Muscle layer of colon (tissue), 2 donors: ENCODE measurements around the gene PMPCB.
A peak's percentile ranks its signal among the peaks of the same experiment; 100 is the strongest.
"Not testable (repeated sequence)": the region's sequence is repeated elsewhere in the genome, so short reads cannot be mapped to it uniquely, and the experiment has no call there.

Experiments
- H3K27ac ChIP-seq: one replicate; pipeline ENCODE4 v1.7.0; 2013; ENCODE audit warnings: low read depth, mild to moderate bottlenecking, low read length, moderate library complexity
- H3K27me3 ChIP-seq, 2 donors: one replicate each; pipeline ENCODE4 v1.7.0; 2013; ENCODE audit warnings: low read length in 2 of 2, mild to moderate bottlenecking in 2 of 2; ENCODE audit not compliant: insufficient read depth in 2 of 2, control insufficient read depth in 1 of 2
- H3K36me3 ChIP-seq: one replicate; pipeline ENCODE4 v1.7.0; 2013; ENCODE audit warnings: mild to moderate bottlenecking, low read length; ENCODE audit not compliant: insufficient read depth
- H3K4me1 ChIP-seq: one replicate; pipeline ENCODE4 v1.7.0; 2013; ENCODE audit warnings: mild to moderate bottlenecking, low read length; ENCODE audit not compliant: insufficient read depth
- H3K4me3 ChIP-seq, 2 donors: one replicate each; pipeline ENCODE4 v1.7.0; 2013; ENCODE audit warnings: low read length in 2 of 2, low read depth in 1 of 2, mild to moderate bottlenecking in 1 of 2, moderate library complexity in 1 of 2
- H3K9ac ChIP-seq: one replicate; pipeline ENCODE4 v1.7.0; 2013; ENCODE audit warnings: low read length
- H3K9me3 ChIP-seq: one replicate; pipeline ENCODE4 v1.7.0; 2013; ENCODE audit warnings: mild to moderate bottlenecking, low read length
- donor health status: abdominal sarcoma.
- donor health status: Adenocarcinoma of cecum.

Gene PMPCB, protein sequence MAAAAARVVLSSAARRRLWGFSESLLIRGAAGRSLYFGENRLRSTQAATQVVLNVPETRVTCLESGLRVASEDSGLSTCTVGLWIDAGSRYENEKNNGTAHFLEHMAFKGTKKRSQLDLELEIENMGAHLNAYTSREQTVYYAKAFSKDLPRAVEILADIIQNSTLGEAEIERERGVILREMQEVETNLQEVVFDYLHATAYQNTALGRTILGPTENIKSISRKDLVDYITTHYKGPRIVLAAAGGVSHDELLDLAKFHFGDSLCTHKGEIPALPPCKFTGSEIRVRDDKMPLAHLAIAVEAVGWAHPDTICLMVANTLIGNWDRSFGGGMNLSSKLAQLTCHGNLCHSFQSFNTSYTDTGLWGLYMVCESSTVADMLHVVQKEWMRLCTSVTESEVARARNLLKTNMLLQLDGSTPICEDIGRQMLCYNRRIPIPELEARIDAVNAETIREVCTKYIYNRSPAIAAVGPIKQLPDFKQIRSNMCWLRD

GRCh38 chr7:103296901-103297836, at the start of gene PMPCB:
PMPCB (plus strand) TSS chr7:103297435; CDS start chr7:103297460, 25 bp downstream.
- H3K9ac ChIP-seq: peak within 1 kb of the TSS; percentile 49
- H3K36me3 ChIP-seq: peaks cover 29% of the 10 kb centered on the region
- no peaks in the 10 kb centered on the region for H3K27me3 ChIP-seq
- H3K4me1 ChIP-seq: peaks cover 11% of the 10 kb centered on the region
- peak within 1 kb of the TSS; percentile 83 for H3K27ac ChIP-seq
- no peaks in the 10 kb centered on the region for H3K9me3 ChIP-seq
- peak within 1 kb of the TSS; percentile 74 to 99 for H3K4me3 ChIP-seq

- H3K9me3 ChIP-seq: not testable (repeated sequence)
Observed at GRCh38 chr7:103253699-103254506, 43.3 kb upstream of the PMPCB start.

GRCh38 chr7:103264054-103264453, 33.2 kb upstream of the PMPCB start:
- H3K36me3 ChIP-seq, H3K27me3 ChIP-seq, H3K9me3 ChIP-seq, H3K4me3 ChIP-seq, H3K27ac ChIP-seq, H3K4me1 ChIP-seq, H3K9ac ChIP-seq: not testable (repeated sequence)

More at GRCh38 chr7:103253699-103254506, 43.3 kb upstream of the PMPCB start:
- not testable (repeated sequence) for H3K4me3 ChIP-seq, H3K27ac ChIP-seq, H3K36me3 ChIP-seq, H3K4me1 ChIP-seq, H3K9ac ChIP-seq, H3K27me3 ChIP-seq

GRCh38 chr7:103266229-103266628, 31.0 kb upstream of the PMPCB start:
- not testable (repeated sequence) for H3K27me3 ChIP-seq, H3K4me3 ChIP-seq, H3K9me3 ChIP-seq, H3K4me1 ChIP-seq, H3K36me3 ChIP-seq, H3K9ac ChIP-seq, H3K27ac ChIP-seq

- not testable (repeated sequence) for H3K9me3 ChIP-seq, H3K9ac ChIP-seq, H3K36me3 ChIP-seq, H3K4me1 ChIP-seq, H3K27me3 ChIP-seq, H3K27ac ChIP-seq, H3K4me3 ChIP-seq
Observed at GRCh38 chr7:103273374-103273773, 23.9 kb upstream of the PMPCB start.

DNA sequence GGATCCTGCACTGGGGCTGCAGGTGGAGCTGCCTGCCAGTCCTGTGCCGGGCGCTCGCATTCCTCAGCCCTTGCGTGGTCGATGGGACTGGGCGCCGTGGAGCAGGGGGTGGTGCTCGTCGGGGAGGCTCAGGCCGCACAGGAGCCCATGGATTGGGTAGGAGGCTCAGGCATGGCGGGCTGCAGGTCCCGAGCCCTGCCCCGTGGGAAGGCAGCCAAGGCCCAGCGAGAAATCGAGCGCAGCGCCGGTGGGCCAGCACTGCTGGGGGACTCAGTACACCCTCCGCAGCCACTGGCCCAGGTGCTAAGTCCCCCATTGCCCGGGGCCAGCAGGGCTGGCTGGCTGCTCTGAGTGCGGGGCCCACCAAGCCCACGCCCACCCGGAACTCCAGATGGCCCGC, 22.4 kb upstream of the PMPCB start:
- not testable (repeated sequence) for H3K9me3 ChIP-seq, H3K9ac ChIP-seq, H3K36me3 ChIP-seq, H3K27me3 ChIP-seq, H3K4me1 ChIP-seq, H3K27ac ChIP-seq, H3K4me3 ChIP-seq

DNA sequence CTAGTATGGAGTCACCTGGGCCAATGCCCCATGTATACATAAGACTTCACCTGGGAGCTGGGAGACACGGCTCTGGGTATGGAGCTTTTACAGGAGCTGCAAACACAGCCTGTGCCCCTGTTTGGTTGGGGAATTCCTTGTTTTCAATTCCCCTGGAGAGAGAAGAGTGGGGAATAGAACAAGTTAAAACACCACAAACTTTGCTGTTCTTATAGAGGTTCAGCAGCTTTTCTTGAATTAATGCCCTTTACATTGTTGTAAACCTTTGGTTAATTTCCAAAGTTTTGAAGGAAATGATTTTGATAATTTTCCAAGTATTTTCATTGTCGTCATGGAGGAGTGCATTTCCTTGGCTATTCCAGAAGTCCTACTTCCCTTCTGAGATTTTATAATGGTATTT, 19.0 kb upstream of the PMPCB start:
- H3K27ac ChIP-seq, H3K9me3 ChIP-seq, H3K9ac ChIP-seq, H3K4me1 ChIP-seq, H3K4me3 ChIP-seq, H3K36me3 ChIP-seq, H3K27me3 ChIP-seq: not testable (repeated sequence)

DNA sequence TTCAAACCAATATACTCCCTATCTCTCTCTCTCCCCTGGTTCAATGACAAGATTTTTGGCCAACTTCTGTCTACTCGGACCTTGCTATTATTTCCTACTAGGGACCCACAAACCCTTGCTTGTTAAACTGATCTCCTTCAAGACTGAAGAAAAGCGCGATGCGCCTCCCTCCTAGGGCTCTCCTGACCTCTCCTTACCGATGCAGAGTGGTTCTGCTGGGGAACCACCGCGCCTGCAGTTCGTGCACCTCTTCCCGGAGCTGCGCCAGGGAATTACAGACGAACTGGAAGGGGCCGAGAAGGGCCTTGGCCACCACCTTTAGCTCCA, 17.6 kb upstream of the PMPCB start:
- not testable (repeated sequence) for H3K27me3 ChIP-seq, H3K9ac ChIP-seq, H3K27ac ChIP-seq, H3K9me3 ChIP-seq, H3K4me1 ChIP-seq, H3K36me3 ChIP-seq
- H3K4me3 ChIP-seq: peak overlapping the region; percentile 40 to 58

DNA sequence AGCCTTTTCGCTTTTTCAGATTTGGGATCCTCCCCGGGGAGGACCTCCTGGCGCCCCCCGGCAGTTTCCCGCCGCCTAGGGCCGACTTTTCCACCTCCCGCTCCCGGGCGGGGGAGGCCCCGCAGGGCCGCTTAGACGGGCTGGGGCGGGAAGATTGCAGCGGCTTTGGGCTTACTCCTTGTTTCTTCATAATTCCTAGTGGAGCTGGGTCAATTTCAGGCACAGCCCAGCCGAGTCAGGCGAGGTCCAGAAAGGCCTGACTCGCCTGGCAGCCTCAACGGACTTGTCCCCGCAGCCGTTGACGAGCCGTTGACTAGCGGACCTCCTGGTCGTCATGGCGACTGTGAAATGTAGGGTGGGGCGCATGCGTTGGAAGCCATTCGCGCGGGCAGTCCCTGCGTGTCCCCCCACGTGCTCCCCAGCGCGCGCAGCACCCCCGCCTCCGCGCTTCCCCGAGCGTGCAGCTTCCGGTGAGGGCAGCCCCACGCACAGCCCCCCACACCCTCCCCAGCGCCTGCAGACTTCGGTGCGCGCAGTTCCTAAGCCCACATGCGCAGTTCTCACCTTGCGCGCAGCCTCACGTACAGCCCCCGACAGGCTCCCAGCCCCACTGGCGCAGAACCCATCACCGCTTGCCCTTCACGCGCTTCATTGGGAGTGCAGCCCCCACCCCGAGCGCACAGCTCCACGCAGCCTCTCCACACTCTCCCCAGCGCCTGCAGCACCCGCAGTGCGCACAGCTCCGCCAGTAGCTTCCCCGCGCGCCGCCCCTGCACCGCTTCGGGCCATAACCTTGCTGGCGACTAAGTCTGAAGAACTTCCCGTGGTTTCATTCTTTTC, 17.1 kb upstream of the PMPCB start:
- H3K4me1 ChIP-seq: not testable (repeated sequence)

GRCh38 chr7:103280803-103281155, 16.5 kb upstream of the PMPCB start:
- not testable (repeated sequence) for H3K27ac ChIP-seq
- peak overlapping the region; percentile 40 to 58 for H3K4me3 ChIP-seq

More for the DNA sequence above, 17.1 kb upstream of the PMPCB start:
- H3K4me3 ChIP-seq: peak overlapping the region; percentile 40 to 58
- not testable (repeated sequence) for H3K36me3 ChIP-seq, H3K27ac ChIP-seq, H3K9me3 ChIP-seq, H3K27me3 ChIP-seq, H3K9ac ChIP-seq

More at GRCh38 chr7:103280803-103281155, 16.5 kb upstream of the PMPCB start:
- not testable (repeated sequence) for H3K4me1 ChIP-seq, H3K36me3 ChIP-seq, H3K9ac ChIP-seq, H3K27me3 ChIP-seq, H3K9me3 ChIP-seq
